IMR-90 (cell line): ENCODE results near the gene KRT73. TPM values are rescaled to one million over a fixed set of nuclear protein-coding genes. Genes with fewer than 3 reads are reported as not detected.

Source experiments
- ATAC-seq: fragments of 200-7000 bp; cut with Tn5 transposase; 2 replicates; pipeline ENCODE4 v1.9.1; 2020; ENCODE audit warnings: low read depth, mild to moderate bottlenecking, moderate library complexity
- BruUV-seq: library from RNA; stranded (reverse); fragments of 400-500 nt; replicated peaks from 2 replicates; lab custom pipeline; 2021; lab: Mats Ljungman, UMichigan
- CTCF ChIA-PET: fragments of 300-600 bp; formaldehyde crosslinking; extraction: SDS; loops from one replicate; lab custom pipeline; 2021; ENCODE audit warnings: antibody characterized with exemption; lab: Yijun Ruan, JAX
- POLR2A ChIA-PET: fragments of 300-600 bp; sonication (Branson Sonifier 250); formaldehyde crosslinking; loops from one replicate; lab custom pipeline; 2022; ENCODE audit warnings: antibody characterized with exemption; ENCODE audit not compliant: unreplicated experiment; lab: Charles Lee
- DNase-seq: peaks from one replicate; pipeline ENCODE4 v3.0.0; 2013
- H2AFZ ChIP-seq: replicated peaks from 2 replicates; pipeline ENCODE3; 2013; ENCODE audit warnings: low read length, mild to moderate bottlenecking; ENCODE audit not compliant: poor library complexity
- H2AK5ac ChIP-seq: 2 replicates; pipeline ENCODE4 v1.6.1; 2013; ENCODE audit warnings: low read depth, low read length, inconsistent platforms
- H2AK9ac ChIP-seq: replicated peaks from 2 replicates; pipeline ENCODE3; 2013; ENCODE audit warnings: mild to moderate bottlenecking, low read depth, low read length, moderate library complexity; ENCODE audit not compliant: poor library complexity
- H2BK120ac ChIP-seq: 2 replicates; pipeline ENCODE4 v1.6.1; 2013; ENCODE audit warnings: low read depth, low read length, inconsistent platforms
- H2BK15ac ChIP-seq: 3 replicates; pipeline ENCODE4 v1.6.1; 2013; ENCODE audit warnings: low read depth, low read length, inconsistent platforms
- H2BK20ac ChIP-seq: 2 replicates; pipeline ENCODE4 v1.6.1; 2013; ENCODE audit warnings: low read depth, mild to moderate bottlenecking, inconsistent platforms, low read length, moderate library complexity
- H2BK5ac ChIP-seq: 2 replicates; pipeline ENCODE4 v1.6.1; 2013; ENCODE audit warnings: mild to moderate bottlenecking, low read depth, low read length, inconsistent platforms; ENCODE audit not compliant: poor library complexity, severe bottlenecking
- H3K14ac ChIP-seq: replicated peaks from 2 replicates; pipeline ENCODE4 v1.6.1; 2013; ENCODE audit warnings: low read depth, low read length, inconsistent platforms
- H3K18ac ChIP-seq: 2 replicates; pipeline ENCODE4 v1.6.1; 2013; ENCODE audit warnings: low read depth, low read length, control low read depth
- H3K23ac ChIP-seq: 2 replicates; pipeline ENCODE4 v1.6.1; 2013; ENCODE audit warnings: low read depth, low read length, inconsistent platforms
- H3K27ac ChIP-seq: 2 replicates; pipeline ENCODE4 v1.5.1; 2013; ENCODE audit warnings: mild to moderate bottlenecking, control low read depth, low read length; ENCODE audit not compliant: insufficient read depth
- H3K27me3 ChIP-seq: 2 replicates; pipeline ENCODE4 v1.6.1; 2013; ENCODE audit warnings: low read length; ENCODE audit not compliant: control insufficient read depth, insufficient read depth
- H3K36me3 ChIP-seq: 2 replicates; pipeline ENCODE4 v1.6.1; 2013; ENCODE audit warnings: low read length, mixed read lengths; ENCODE audit not compliant: control insufficient read depth, insufficient read depth
- H3K4ac ChIP-seq: 2 replicates; pipeline ENCODE4 v1.6.1; 2013; ENCODE audit warnings: low read depth, low read length, inconsistent platforms
- H3K4me1 ChIP-seq: 2 replicates; pipeline ENCODE4 v1.6.1; 2013; ENCODE audit warnings: low read length, mixed read lengths; ENCODE audit not compliant: control insufficient read depth, insufficient read depth
- H3K4me2 ChIP-seq: 2 replicates; pipeline ENCODE4 v1.6.1; 2013; ENCODE audit warnings: low read depth, mild to moderate bottlenecking, control low read depth, low read length, moderate library complexity
- H3K4me3 ChIP-seq: 2 replicates; pipeline ENCODE4 v1.5.1; 2013; ENCODE audit warnings: low read depth, mild to moderate bottlenecking, control low read depth, low read length, moderate library complexity; ENCODE audit not compliant: insufficient read depth
- H3K56ac ChIP-seq: 2 replicates; pipeline ENCODE4 v1.6.1; 2013; ENCODE audit warnings: low read length, inconsistent platforms; ENCODE audit not compliant: insufficient read depth; ENCODE audit errors: extremely low read depth
- H3K79me1 ChIP-seq, 2 experiments: 2 replicates each; pipeline ENCODE4 v1.6.1; 2013; ENCODE audit warnings: low read length in 2 of 2, inconsistent platforms in 1 of 2, low read depth in 1 of 2
- H3K9ac ChIP-seq: 2 replicates; pipeline ENCODE4 v1.6.1; 2013; ENCODE audit warnings: low read depth, low read length, control low read depth
- H3K9me1 ChIP-seq: 2 replicates; pipeline ENCODE4 v1.6.1; 2013; ENCODE audit warnings: low read length, inconsistent platforms; ENCODE audit not compliant: insufficient read depth
- H3K9me3 ChIP-seq: 2 replicates; pipeline ENCODE4 v1.6.1; 2013; ENCODE audit warnings: low read length; ENCODE audit not compliant: control insufficient read depth, insufficient read depth
- H4K20me1 ChIP-seq: 2 replicates; pipeline ENCODE4 v1.6.1; 2013; ENCODE audit warnings: low read length, inconsistent platforms; ENCODE audit not compliant: insufficient read depth
- H4K5ac ChIP-seq: 2 replicates; pipeline ENCODE4 v1.6.1; 2013; ENCODE audit warnings: mild to moderate bottlenecking, low read depth, low read length, control low read depth
- H4K8ac ChIP-seq, 2 experiments: 2 replicates each; pipeline ENCODE4 v1.6.1; 2013; ENCODE audit warnings: low read depth in 2 of 2, low read length in 2 of 2, control low read depth in 1 of 2, inconsistent platforms in 1 of 2
- H4K91ac ChIP-seq: 2 replicates; pipeline ENCODE4 v1.6.1; 2013; ENCODE audit warnings: low read depth, low read length, inconsistent platforms; ENCODE audit not compliant: insufficient read depth
- CEBPB ChIP-seq: IDR thresholded peaks from 2 replicates; pipeline ENCODE4 v1.6.1; 2012; ENCODE audit warnings: low read depth, low read length, improper control_type of control experiment
- WGBS, 2 experiments: methylation state at CpG; one replicate each; pipeline versions ENCODE4 v1.1.5 to v1.1.7; 2013; ENCODE audit warnings: missing lambda C conversion rate in 2 of 2; ENCODE audit not compliant: insufficient read length in 1 of 2; ENCODE audit errors: extremely low coverage in 2 of 2; 5-methylcytosine and 5-hydroxymethylcytosine counted together
- dilution Hi-C: fragments of 300-500 bp; cut with HindIII; formaldehyde crosslinking; loops from one replicate; pipeline ENCODE4 v1.14.3; 2018; ENCODE audit warnings: low sequenced_read_pairs; ENCODE audit not compliant: unreplicated experiment
- in situ Hi-C: fragments of 300-500 bp; cut with MboI; formaldehyde crosslinking; loops from 3 replicates; pipeline ENCODE4 v1.14.3; 2019; ENCODE audit warnings: low sequenced_read_pairs, inconsistent platforms, mixed read lengths
- intact Hi-C: fragments of 100-400 bp; cut with micrococcal nuclease; formaldehyde crosslinking; loops from 2 replicates; pipeline ENCODE4 v1.10.0; 2022
- polyA plus RNA-seq, 3 experiments: library from polyadenylated mRNA; depleted of rRNA; stranded (reverse); fragments of >200 nt; gene quantifications; 2 replicates each; pipeline ENCODE4 v1.2.3, GENCODE V29; 2012; ENCODE audit warnings: low replicate concordance in 1 of 3
- total RNA-seq: library from RNA; depleted of rRNA; stranded (reverse); fragments of >200 nt; gene quantifications from 2 replicates; pipeline ENCODE4 v1.2.3, GENCODE V29; 2012; rRNA removed

KRT73 gene
- total and polyA plus RNA-seq, 2 of the 4 experiments (the other 2 are of a cell fraction): not detected

- Histone ChIP-seq H2AK9ac (no peak overlapping the region), H2AK5ac (no peak overlapping the region), H3K56ac (no peak overlapping the region), H3K14ac (no peak overlapping the region), H2BK120ac (no peak overlapping the region), H4K20me1 (no peaks in the 10 kb centered on the region), H3K18ac (no peak overlapping the region), H3K9me3 (no peaks in the 10 kb centered on the region), H3K4ac (no peak overlapping the region), H3K79me1 (no peaks in the 10 kb centered on the region), H3K4me1 (no peaks in the 10 kb centered on the region), H4K91ac (no peak overlapping the region), H3K4me2 (no peak overlapping the region), H3K9ac (no peak overlapping the region), H2BK15ac (no peak overlapping the region), H3K36me3 (no peaks in the 10 kb centered on the region), H4K5ac (no peak overlapping the region), H2AFZ (no peak overlapping the region), H3K27ac (no peak overlapping the region), H3K9me1 (no peaks in the 10 kb centered on the region), H3K23ac (no peak overlapping the region), H3K27me3 (peaks cover 30% of the 10 kb centered on the region), H2BK5ac (no peak overlapping the region), H2BK20ac (no peak overlapping the region), H3K4me3 (no peak overlapping the region), H4K8ac (no peak overlapping the region)
- no peak for TF ChIP-seq CEBPB
- BruUV-seq: no TSS peak
- ChIA-PET CTCF (no interaction called here), POLR2A (no interaction called here)
- DNase-seq (no peak), ATAC-seq (no peak)
- intact Hi-C loops: no loop called here
- dilution Hi-C loops: no loop called here
- in situ Hi-C loops: no loop called here
- WGBS, 2 experiments: 20% methylated on average over 1 of the region's 8 CpGs; no CpG with 5 or more reads in 1 of the 2 experiments
These were observed 59.4 kb downstream of the KRT73 start for GRCh38 chr12:52558781-52559445.

Other genes with a start within 250 kb of the KRT73 start
- gene KRT84, start 232.9 kb downstream of the KRT73 start, total RNA-seq: not detected in 2 replicates
- gene KRT84, start 232.9 kb downstream of the KRT73 start, polyA plus RNA-seq (2012; rRNA removed): not detected in 2 replicates
- gene KRT82, start 212.2 kb downstream of the KRT73 start, total RNA-seq: not detected in 2 replicates
- gene KRT82, start 212.2 kb downstream of the KRT73 start, polyA plus RNA-seq (2012; rRNA removed): not detected in 2 replicates
- not detected in 2 replicates for gene KRT75, start 184.2 kb downstream of the KRT73 start, total RNA-seq
- gene KRT75, start 184.2 kb downstream of the KRT73 start, polyA plus RNA-seq (2012; rRNA removed): not detected in 2 replicates
- not detected in 2 replicates for gene KRT6B, start 166.4 kb downstream of the KRT73 start, total RNA-seq
- gene KRT6B, start 166.4 kb downstream of the KRT73 start, polyA plus RNA-seq (2012; rRNA removed): not detected in 2 replicates
- gene KRT6C, start 144.8 kb downstream of the KRT73 start, total RNA-seq: not detected in 2 replicates
- not detected in 2 replicates for gene KRT6C, start 144.8 kb downstream of the KRT73 start, polyA plus RNA-seq (2012; rRNA removed)
- gene KRT6A, start 125.3 kb downstream of the KRT73 start, total RNA-seq: not detected in 2 replicates
- gene KRT6A, start 125.3 kb downstream of the KRT73 start, polyA plus RNA-seq (2012; rRNA removed): not detected in 2 replicates
- gene KRT5, start 98.2 kb downstream of the KRT73 start, total RNA-seq: not detected in 2 replicates
- not detected in 2 replicates for gene KRT5, start 98.2 kb downstream of the KRT73 start, polyA plus RNA-seq (2012; rRNA removed)
- not detected in 2 replicates for gene KRT71, start 65.4 kb downstream of the KRT73 start, total RNA-seq
- not detected in 2 replicates for gene KRT71, start 65.4 kb downstream of the KRT73 start, polyA plus RNA-seq (2012; rRNA removed)
- gene KRT74, start 44.7 kb downstream of the KRT73 start, total RNA-seq: not detected in 2 replicates
- gene KRT74, start 44.7 kb downstream of the KRT73 start, polyA plus RNA-seq (2012; rRNA removed): not detected in 2 replicates
- not detected in 2 replicates for gene KRT72, start 17.1 kb downstream of the KRT73 start, total RNA-seq
- not detected in 2 replicates for gene KRT72, start 17.1 kb downstream of the KRT73 start, polyA plus RNA-seq (2012; rRNA removed)
- gene KRT2, start 33.7 kb upstream of the KRT73 start, total RNA-seq: not detected in 2 replicates
- not detected in 2 replicates for gene KRT2, start 33.7 kb upstream of the KRT73 start, polyA plus RNA-seq (2012; rRNA removed)
- gene KRT1, start 61.8 kb upstream of the KRT73 start, total RNA-seq: not detected in 2 replicates
- not detected in 2 replicates for gene KRT1, start 61.8 kb upstream of the KRT73 start, polyA plus RNA-seq (2012; rRNA removed)
- gene KRT77, start 85.0 kb upstream of the KRT73 start, total RNA-seq: not detected in 2 replicates
- gene KRT77, start 85.0 kb upstream of the KRT73 start, polyA plus RNA-seq (2012; rRNA removed): not detected in 2 replicates
- gene KRT76, start 158.8 kb upstream of the KRT73 start, total RNA-seq: not detected in 2 replicates
- not detected in 2 replicates for gene KRT76, start 158.8 kb upstream of the KRT73 start, polyA plus RNA-seq (2012; rRNA removed)
- gene KRT3, start 177.6 kb upstream of the KRT73 start, total RNA-seq: not detected in 2 replicates
- gene KRT3, start 177.6 kb upstream of the KRT73 start, polyA plus RNA-seq (2012; rRNA removed): not detected in 2 replicates
- under 0.01 TPM in 1 of 2 replicates, not detected in the other for gene KRT4, start 195.6 kb upstream of the KRT73 start, total RNA-seq
- 0.03 and 0.07 TPM in 2 replicates for gene KRT4, start 195.6 kb upstream of the KRT73 start, polyA plus RNA-seq (2012; rRNA removed)
- under 0.01 TPM in 1 of 2 replicates, not detected in the other for gene KRT79, start 215.8 kb upstream of the KRT73 start, total RNA-seq
- gene KRT79, start 215.8 kb upstream of the KRT73 start, polyA plus RNA-seq (2012; rRNA removed): 0.09 and 0.24 TPM in 2 replicates
- not detected in 2 replicates for gene KRT78, start 230.4 kb upstream of the KRT73 start, total RNA-seq
- gene KRT78, start 230.4 kb upstream of the KRT73 start, polyA plus RNA-seq (2012; rRNA removed): not detected in 2 replicates